ENCODE data around the gene UROC1.

DNA sequence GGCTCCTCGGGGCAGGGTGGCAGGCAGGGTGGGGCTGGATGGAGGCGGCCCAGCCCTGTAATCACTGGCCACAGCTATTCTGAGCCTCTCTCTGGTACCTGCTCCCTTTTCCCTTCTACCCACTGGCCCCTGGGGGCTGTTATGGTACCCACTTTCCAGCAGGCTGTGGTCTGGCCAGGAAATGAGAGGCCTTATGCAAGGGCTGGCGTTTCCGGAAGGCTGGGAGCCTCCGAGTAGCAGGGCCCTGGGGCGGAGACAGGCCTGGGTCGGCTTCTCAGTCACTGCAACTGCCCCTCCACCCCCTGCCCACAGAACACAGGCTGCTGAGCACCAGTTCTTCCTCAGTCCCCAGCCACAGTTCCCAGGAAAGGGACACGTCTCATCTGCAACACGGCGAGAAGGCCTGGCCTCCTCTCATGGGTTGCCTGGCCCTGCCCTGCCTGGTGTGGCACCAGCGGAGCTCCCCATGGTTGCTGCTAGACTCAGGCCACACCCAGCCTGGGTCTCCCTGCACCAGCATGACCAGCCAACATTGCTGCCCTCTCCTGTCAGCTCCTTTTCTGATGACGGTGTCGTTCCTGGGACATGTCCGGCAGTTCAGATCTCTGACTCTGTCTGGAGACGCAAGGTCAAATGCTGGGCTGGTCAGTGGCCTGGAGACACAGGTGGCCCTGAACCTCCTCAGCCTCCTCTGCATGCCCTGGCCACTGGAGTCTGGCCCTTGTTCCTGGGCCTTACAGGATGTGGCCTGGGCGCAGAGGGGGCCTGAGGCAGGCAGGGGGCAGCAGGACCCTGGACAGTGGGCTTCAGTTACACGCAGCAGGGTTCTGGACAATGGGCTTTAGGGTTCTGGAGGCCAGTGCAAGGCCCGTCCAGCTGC, 12.8 kb upstream of the UROC1 start:
- TF ChIP-seq POLR2A (IDR thresholded peaks at IDR 0.05; ENCODE audit: low read length) (no peak), GATA1 (IDR thresholded peaks at IDR 0.05; ENCODE audit: low read depth, low read length) (no peak)
